Stromal cell of bone marrow (primary cell): ENCODE data around the gene DDN.

Source experiments
- DNase-seq: peaks from one replicate; pipeline ENCODE4 v3.0.0-alpha.2; 2012; ENCODE audit warnings: low read depth

DDN gene

GRCh38 chr12:48981757-48982157, 17.4 kb downstream of the DDN start:
- no peak for DNase-seq

GRCh38 chr12:48980953-48981756, 18.0 kb downstream of the DDN start:
- no peak for DNase-seq

GRCh38 chr12:48980389-48980952, 18.7 kb downstream of the DDN start:
- no peak for DNase-seq

GRCh38 chr12:48979602-48980388, 19.4 kb downstream of the DDN start:
- no peak for DNase-seq

GRCh38 chr12:48978741-48979601, 20.2 kb downstream of the DDN start:
- no peak for DNase-seq

GRCh38 chr12:48978291-48978740, 20.9 kb downstream of the DDN start, which contains the start of gene WNT1:
Gene WNT1, plus strand, starts transcription at chr12:48978322. Its CDS starts 329 bp downstream, at chr12:48978651.
- DNase-seq, result no peak

GRCh38 chr12:48977290-48978281, 21.6 kb downstream of the DDN start:
- DNase-seq, result no peak

GRCh38 chr12:48973941-48974673, 25.1 kb downstream of the DDN start:
- no peak for DNase-seq

- no peak for DNase-seq
Observed at GRCh38 chr12:48973531-48973930, 25.6 kb downstream of the DDN start.

- DNase-seq, result no peak
Observed at GRCh38 chr12:48972952-48973483, 26.2 kb downstream of the DDN start.

- no peak for DNase-seq
Observed at GRCh38 chr12:48972213-48972951, 26.8 kb downstream of the DDN start.

GRCh38 chr12:48970702-48971334, 28.4 kb downstream of the DDN start:
- no peak for DNase-seq

- no peak for DNase-seq
Observed at GRCh38 chr12:48969833-48970701, 29.1 kb downstream of the DDN start.

GRCh38 chr12:48969160-48969771, 29.9 kb downstream of the DDN start:
- no peak for DNase-seq

- no peak for DNase-seq
Observed at GRCh38 chr12:48968467-48968866, 30.7 kb downstream of the DDN start.

- DNase-seq, result no peak
Observed at GRCh38 chr12:48967991-48968390, 31.2 kb downstream of the DDN start.
